Vagina (tissue), 2 donors: ENCODE measurements around the gene ANKRD22. TPM values are rescaled to one million over a fixed set of nuclear protein-coding genes. Genes with fewer than 3 reads are reported as not detected.

Experiments used
- DNase-seq, 2 donors: peaks; one replicate each; pipeline ENCODE4 v3.0.0-alpha.2; 2017; ENCODE audit errors: extremely low spot score in 2 of 2
- H3K27ac ChIP-seq: fragments of 200-600 bp; sonication (generic); one replicate; pipeline ENCODE4 v1.5.1; 2019
- H3K27me3 ChIP-seq: fragments of 200-600 bp; sonication (generic); one replicate; pipeline ENCODE4 v1.5.1; 2019
- H3K36me3 ChIP-seq, 2 donors: fragments of 200-600 bp; sonication (generic); one replicate each; pipeline ENCODE4 v1.5.1; 2017 to 2019
- H3K4me1 ChIP-seq: fragments of 200-600 bp; sonication (generic); one replicate; pipeline ENCODE4 v1.5.1; 2019
- H3K4me3 ChIP-seq, 2 donors: fragments of 200-600 bp; sonication (generic); 1 replicate in 1 of 2; 2 replicates in 1 of 2; pipeline ENCODE4 v1.5.1; 2016 to 2019
- H3K9me3 ChIP-seq: fragments of 200-600 bp; sonication (generic); one replicate; pipeline ENCODE4 v1.5.1; 2019
- CTCF ChIP-seq, 3 experiments: fragments of 450-650 bp in 2 of 3; fragments of 200-600 bp in 1 of 3; sonication (generic) in 1 of 3; IDR thresholded peaks; one replicate each; pipeline ENCODE4 v1.5.1; 2017 to 2019; ENCODE audit warnings: antibody characterized with exemption in 3 of 3, mild to moderate bottlenecking in 2 of 3, moderate library complexity in 2 of 3
- POLR2A ChIP-seq, 2 donors: fragments of 450-650 bp; IDR thresholded peaks; one replicate each; pipeline ENCODE4 v1.6.1; 2017; ENCODE audit warnings: antibody characterized with exemption in 2 of 2, mild to moderate bottlenecking in 2 of 2, moderate library complexity in 2 of 2
- POLR2AphosphoS5 ChIP-seq, 2 donors: sonication (generic); formaldehyde crosslinking; IDR thresholded peaks; one replicate each; pipeline ENCODE4 v1.9.0; 2017; ENCODE audit warnings: antibody characterized with exemption in 2 of 2, mild to moderate bottlenecking in 2 of 2, low read depth in 1 of 2; ENCODE audit not compliant: insufficient read depth in 1 of 2
- intact Hi-C: fragments of 100-400 bp; cut with DNase I; formaldehyde crosslinking; loops from one replicate; pipeline ENCODE4 v1.15.1; 2023
- total RNA-seq: library from RNA; depleted of rRNA; stranded (reverse); fragments of >200 nt; gene quantifications from one replicate; pipeline ENCODE4 v1.2.3, GENCODE V29; 2016

Gene ANKRD22
- 4.4 TPM for total RNA-seq

- H3K4me3 ChIP-seq = no peak within 1 kb of the TSS
- intact Hi-C loops = no loop called here
- TF ChIP-seq POLR2A (IDR thresholded peaks at IDR 0.05) (no peak), CTCF (IDR thresholded peaks at IDR 0.05) (no peak), POLR2AphosphoS5 (IDR thresholded peaks at IDR 0.05; ENCODE audit: insufficient read depth in 1 of 2, low read depth in 1 of 2) (peak in 1 of 2 donors; percentile 86)
- no peaks in the 10 kb centered on the region for H3K27me3 ChIP-seq
- no peak for DNase-seq
- no peaks in the 10 kb centered on the region for H3K36me3 ChIP-seq
- no peak within 1 kb of the TSS for H3K27ac ChIP-seq
- H3K4me1 ChIP-seq = peaks cover 12% of the 10 kb centered on the region
- no peaks in the 10 kb centered on the region for H3K9me3 ChIP-seq
Measured at GRCh38 chr10:88851706-88852105, at the start of gene ANKRD22. Gene ANKRD22, minus strand, starts transcription at chr10:88851844. Its CDS starts 237 bp downstream, at chr10:88851607.

- intact Hi-C loops = no loop called here
- H3K27ac ChIP-seq = no peak overlapping the region
Measured at GRCh38 chr10:88899886-88900285, 48.2 kb upstream of the ANKRD22 start.

GRCh38 chr10:88898727-88899126 lies 47.1 kb upstream of the ANKRD22 start:
- H3K36me3 ChIP-seq = no peaks in the 10 kb centered on the region
- no peaks in the 10 kb centered on the region for H3K27me3 ChIP-seq
- H3K4me3 ChIP-seq = no peak overlapping the region
- intact Hi-C loops = no loop called here
- peaks cover 23% of the 10 kb centered on the region for H3K4me1 ChIP-seq
- no peak for DNase-seq
- TF ChIP-seq POLR2AphosphoS5 (IDR thresholded peaks at IDR 0.05; ENCODE audit: insufficient read depth in 1 of 2, low read depth in 1 of 2) (no peak), POLR2A (IDR thresholded peaks at IDR 0.05) (no peak), CTCF (IDR thresholded peaks at IDR 0.05) (no peak)
- no peak overlapping the region for H3K27ac ChIP-seq
- H3K9me3 ChIP-seq = no peaks in the 10 kb centered on the region

More at GRCh38 chr10:88899886-88900285, 48.2 kb upstream of the ANKRD22 start:
- no peak for DNase-seq
- Histone ChIP-seq H3K4me1 (peaks cover 18% of the 10 kb centered on the region), H3K4me3 (no peak overlapping the region), H3K27me3 (no peaks in the 10 kb centered on the region), H3K36me3 (peaks cover 0 to 4% of the 10 kb centered on the region in 2 donors), H3K9me3 (no peaks in the 10 kb centered on the region)
- TF ChIP-seq POLR2AphosphoS5 (IDR thresholded peaks at IDR 0.05; ENCODE audit: insufficient read depth in 1 of 2, low read depth in 1 of 2) = no peak
- no peak for TF ChIP-seq POLR2A (IDR thresholded peaks at IDR 0.05)
- no peak for TF ChIP-seq CTCF (IDR thresholded peaks at IDR 0.05)

GRCh38 chr10:88896994-88897853 lies 45.6 kb upstream of the ANKRD22 start:
- Histone ChIP-seq H3K27ac (peak overlapping the region; percentile 7), H3K27me3 (no peaks in the 10 kb centered on the region), H3K9me3 (no peaks in the 10 kb centered on the region), H3K36me3 (no peaks in the 10 kb centered on the region), H3K4me3 (no peak overlapping the region), H3K4me1 (peaks cover 25% of the 10 kb centered on the region)
- TF ChIP-seq CTCF (IDR thresholded peaks at IDR 0.05) = no peak
- TF ChIP-seq POLR2AphosphoS5 (IDR thresholded peaks at IDR 0.05; ENCODE audit: insufficient read depth in 1 of 2, low read depth in 1 of 2) = no peak
- no peak for TF ChIP-seq POLR2A (IDR thresholded peaks at IDR 0.05)
- no peak for DNase-seq
- intact Hi-C loops = no loop called here
